GM19193 (cell line): Measurements from ENCODE around the gene CRYBG2.

ENCODE experiments used
- POLR2A ChIP-seq: IDR thresholded peaks from 4 replicates; pipeline ENCODE4 v1.6.1; 2011; ENCODE audit not compliant: insufficient read depth, insufficient read length; ENCODE audit errors: extremely low read depth

The CRYBG2 gene

GRCh38 chr1:26346274-26347033 is 7.5 kb downstream of the CRYBG2 start:
- TF ChIP-seq POLR2A: no peak

GRCh38 chr1:26345718-26346117 is 8.2 kb downstream of the CRYBG2 start:
- no peak for TF ChIP-seq POLR2A

- TF ChIP-seq POLR2A: no peak
Observed at GRCh38 chr1:26344147-26344920, 9.6 kb downstream of the CRYBG2 start.

- no peak for TF ChIP-seq POLR2A
Observed at GRCh38 chr1:26340047-26340481, 13.9 kb downstream of the CRYBG2 start.

- no peak for TF ChIP-seq POLR2A
Observed at GRCh38 chr1:26338670-26339069, 15.3 kb downstream of the CRYBG2 start.

GRCh38 chr1:26337625-26338024 is 16.3 kb downstream of the CRYBG2 start:
- TF ChIP-seq POLR2A: no peak

GRCh38 chr1:26337206-26337535 is 16.8 kb downstream of the CRYBG2 start:
- no peak for TF ChIP-seq POLR2A

GRCh38 chr1:26336477-26337205 is 17.3 kb downstream of the CRYBG2 start:
- TF ChIP-seq POLR2A: no peak

GRCh38 chr1:26335774-26336476 is 18.0 kb downstream of the CRYBG2 start:
- no peak for TF ChIP-seq POLR2A

- no peak for TF ChIP-seq POLR2A
Observed at GRCh38 chr1:26330276-26330675, 23.7 kb downstream of the CRYBG2 start.

GRCh38 chr1:26328597-26328996 is 25.3 kb downstream of the CRYBG2 start:
- no peak for TF ChIP-seq POLR2A

- TF ChIP-seq POLR2A: no peak
Observed at GRCh38 chr1:26327956-26328362, 26.0 kb downstream of the CRYBG2 start.

- no peak for TF ChIP-seq POLR2A
Observed at GRCh38 chr1:26324550-26324949, 29.4 kb downstream of the CRYBG2 start.

GRCh38 chr1:26323382-26323781 is 30.5 kb downstream of the CRYBG2 start:
- no peak for TF ChIP-seq POLR2A

GRCh38 chr1:26322042-26322331 is 31.9 kb downstream of the CRYBG2 start:
- no peak for TF ChIP-seq POLR2A
